BJ (cell line): ENCODE measurements around the gene BTRC. TPM values are rescaled to one million over a fixed set of nuclear protein-coding genes. Genes with fewer than 3 reads are reported as not detected.
A peak's percentile ranks its signal among the peaks of the same experiment; 100 is the strongest.

ENCODE experiments used
- CTCF ChIA-PET: fragments of 350-600 bp; formaldehyde crosslinking; extraction: SDS; loops from one replicate; lab custom pipeline; 2021; ENCODE audit warnings: antibody characterized with exemption, inconsistent platforms; lab: Yijun Ruan, JAX
- POLR2A ChIA-PET: fragments of 300-600 bp; sonication (Branson Sonifier 250); formaldehyde crosslinking; extraction: SDS; loops from one replicate; lab custom pipeline; 2021; ENCODE audit warnings: antibody characterized with exemption; lab: Charles Lee
- DNase-seq: peaks from one replicate; pipeline ENCODE4 v3.0.0-alpha.2; 2011; ENCODE audit warnings: low read depth
- H3K27me3 ChIP-seq: 2 replicates; pipeline ENCODE4 v1.6.0; 2011; ENCODE audit warnings: low read length; ENCODE audit not compliant: control insufficient read depth, insufficient read depth
- H3K36me3 ChIP-seq: 2 replicates; pipeline ENCODE4 v1.5.1; 2011; ENCODE audit warnings: low read length; ENCODE audit not compliant: control insufficient read depth, insufficient read depth
- H3K4me3 ChIP-seq: 2 replicates; pipeline ENCODE4 v1.5.1; 2011; ENCODE audit warnings: low read depth, mild to moderate bottlenecking, control low read depth, low read length
- polyA plus RNA-seq: library from polyadenylated mRNA; depleted of rRNA; stranded (reverse); fragments of >200 nt; gene quantifications from 2 replicates; pipeline ENCODE4 v1.2.3, GENCODE V29; 2011
- TF ChIP-seq, protein P1 (sequence below): IDR thresholded peaks from 2 replicates; pipeline ENCODE4 v1.5.1; 2011; ENCODE audit warnings: low read depth, mild to moderate bottlenecking, control low read depth, inconsistent platforms, low read length, moderate library complexity; ENCODE audit not compliant: insufficient read depth

Gene BTRC
- polyA plus RNA-seq, 1 experiment: 9.1 TPM

DNA sequence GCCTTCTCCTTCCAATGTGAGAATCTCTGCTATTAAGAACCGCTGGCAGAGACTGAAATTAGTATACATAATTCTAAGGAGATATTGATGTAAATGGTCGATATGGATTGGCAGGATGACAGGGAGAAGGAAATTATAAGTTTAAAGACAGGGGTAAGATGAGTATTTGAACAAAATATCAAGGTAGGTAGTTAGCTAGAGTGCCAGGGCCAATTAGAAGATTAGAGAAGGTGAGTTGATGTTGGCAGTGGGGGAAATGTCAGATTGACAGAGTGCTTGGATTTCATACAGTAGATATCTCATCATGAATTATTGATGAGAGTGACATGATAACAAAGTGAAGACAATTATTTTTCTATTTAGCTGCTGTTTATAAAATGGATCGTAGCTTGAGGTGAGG is 74.1 kb downstream of the BTRC start:
- Histone ChIP-seq H3K4me3 (no peak overlapping the region), H3K27me3 (no peaks in the 10 kb centered on the region), H3K36me3 (no peaks in the 10 kb centered on the region)
- CTCF ChIA-PET: interaction anchor here (0.9 kb wide), 1 partner anchor 14 kb away, joined by 3 read pairs; no protein-coding TSS in a partner anchor
- TF ChIP-seq, protein P1, sequence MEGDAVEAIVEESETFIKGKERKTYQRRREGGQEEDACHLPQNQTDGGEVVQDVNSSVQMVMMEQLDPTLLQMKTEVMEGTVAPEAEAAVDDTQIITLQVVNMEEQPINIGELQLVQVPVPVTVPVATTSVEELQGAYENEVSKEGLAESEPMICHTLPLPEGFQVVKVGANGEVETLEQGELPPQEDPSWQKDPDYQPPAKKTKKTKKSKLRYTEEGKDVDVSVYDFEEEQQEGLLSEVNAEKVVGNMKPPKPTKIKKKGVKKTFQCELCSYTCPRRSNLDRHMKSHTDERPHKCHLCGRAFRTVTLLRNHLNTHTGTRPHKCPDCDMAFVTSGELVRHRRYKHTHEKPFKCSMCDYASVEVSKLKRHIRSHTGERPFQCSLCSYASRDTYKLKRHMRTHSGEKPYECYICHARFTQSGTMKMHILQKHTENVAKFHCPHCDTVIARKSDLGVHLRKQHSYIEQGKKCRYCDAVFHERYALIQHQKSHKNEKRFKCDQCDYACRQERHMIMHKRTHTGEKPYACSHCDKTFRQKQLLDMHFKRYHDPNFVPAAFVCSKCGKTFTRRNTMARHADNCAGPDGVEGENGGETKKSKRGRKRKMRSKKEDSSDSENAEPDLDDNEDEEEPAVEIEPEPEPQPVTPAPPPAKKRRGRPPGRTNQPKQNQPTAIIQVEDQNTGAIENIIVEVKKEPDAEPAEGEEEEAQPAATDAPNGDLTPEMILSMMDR: no peak
- no peak for DNase-seq
- POLR2A ChIA-PET: no interaction called here

DNA sequence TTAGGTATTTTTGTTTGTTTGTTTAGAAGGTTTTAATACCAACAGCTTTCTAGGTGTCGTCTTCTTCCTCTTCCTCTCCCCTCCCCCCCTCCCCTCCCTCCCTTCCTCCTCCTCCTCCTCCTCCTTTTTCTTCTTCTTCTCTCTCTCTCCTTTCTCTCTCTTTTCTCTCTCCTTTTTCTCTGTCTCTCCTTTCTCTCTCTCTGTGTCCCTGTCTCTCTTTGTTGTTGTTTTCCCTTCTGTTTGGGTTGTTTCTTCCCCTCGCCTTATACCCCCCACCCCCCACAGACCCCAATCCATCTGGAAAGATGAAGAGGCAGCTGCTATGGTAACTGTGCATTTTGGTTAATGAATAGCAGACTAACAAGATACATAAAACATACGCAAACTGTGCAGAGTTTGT is 75.5 kb downstream of the BTRC start:
- Histone ChIP-seq H3K4me3 (no peak overlapping the region), H3K36me3 (no peaks in the 10 kb centered on the region), H3K27me3 (no peaks in the 10 kb centered on the region)
- ChIA-PET CTCF (interaction anchor here (0.7 to 1.0 kb wide), 2 partner anchors 12 to 14 kb away, joined by 3 read pairs; no protein-coding TSS in a partner anchor), POLR2A (no interaction called here)
- DNase-seq: no peak
- TF ChIP-seq, protein P1: no peak

DNA sequence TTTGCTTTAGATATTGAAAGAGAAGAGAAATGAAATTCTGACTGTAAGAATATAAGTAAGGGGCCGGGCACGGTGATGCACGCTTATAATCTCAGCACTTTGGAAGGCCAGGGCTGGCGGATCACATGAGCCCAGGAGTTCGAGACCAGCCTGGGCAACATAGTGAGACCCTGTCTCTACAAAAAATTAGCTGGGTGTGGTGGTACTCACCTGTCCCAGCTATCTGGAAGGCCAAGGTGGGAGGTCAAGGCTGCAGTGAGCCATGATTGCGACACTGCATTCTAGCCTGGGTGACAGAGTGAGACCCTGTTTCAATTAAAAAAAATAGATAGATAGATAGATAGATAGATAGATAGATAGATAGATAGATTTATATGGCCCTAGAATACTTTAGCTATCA is 82.3 kb downstream of the BTRC start:
- H3K4me3 ChIP-seq: no peak overlapping the region
- TF ChIP-seq, protein P1: no peak
- no peak for DNase-seq
- no peaks in the 10 kb centered on the region for H3K27me3 ChIP-seq
- CTCF ChIA-PET: interaction anchor here (1.0 to 1.7 kb wide), 2 partner anchors 11 to 164 kb away, joined by 3 to 5 read pairs; no protein-coding TSS in a partner anchor
- no peaks in the 10 kb centered on the region; the same call in 1 of the 2 replicates for H3K36me3 ChIP-seq
- POLR2A ChIA-PET: no interaction called here

DNA sequence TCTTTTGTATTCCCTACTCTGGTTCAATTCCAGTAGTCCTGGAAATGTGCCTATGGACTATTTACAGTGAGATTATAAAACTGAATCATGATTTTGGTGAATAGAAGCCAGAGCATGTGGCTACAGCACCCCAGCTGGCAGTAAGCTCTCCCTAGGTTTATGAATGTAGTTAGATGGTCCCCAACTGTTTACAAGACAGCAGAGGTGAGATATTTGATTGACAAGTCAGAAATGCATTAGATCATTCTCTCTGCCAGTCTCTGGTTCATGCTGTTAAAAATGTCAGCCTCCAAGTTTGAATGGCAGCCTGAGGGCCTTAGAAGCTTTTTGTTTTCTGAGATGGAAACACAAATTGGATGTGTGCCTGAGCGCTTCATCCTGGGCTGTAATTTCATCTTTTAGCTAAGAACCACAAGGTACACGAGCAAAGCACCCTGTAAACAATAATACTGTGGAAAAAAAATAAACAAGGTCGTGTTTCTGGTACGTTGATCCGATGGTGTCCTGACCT is 85.0 kb downstream of the BTRC start:
- no peak for DNase-seq
- CTCF ChIA-PET: interaction anchor here (1.0 to 1.3 kb wide), 2 partner anchors 12 to 225 kb away, joined by 3 to 4 read pairs; no protein-coding TSS in a partner anchor
- TF ChIP-seq, protein P1: no peak
- POLR2A ChIA-PET: no interaction called here
- no peaks in the 10 kb centered on the region; the same call in 1 of the 2 replicates for H3K36me3 ChIP-seq
- H3K4me3 ChIP-seq: no peak overlapping the region
- no peaks in the 10 kb centered on the region for H3K27me3 ChIP-seq

DNA sequence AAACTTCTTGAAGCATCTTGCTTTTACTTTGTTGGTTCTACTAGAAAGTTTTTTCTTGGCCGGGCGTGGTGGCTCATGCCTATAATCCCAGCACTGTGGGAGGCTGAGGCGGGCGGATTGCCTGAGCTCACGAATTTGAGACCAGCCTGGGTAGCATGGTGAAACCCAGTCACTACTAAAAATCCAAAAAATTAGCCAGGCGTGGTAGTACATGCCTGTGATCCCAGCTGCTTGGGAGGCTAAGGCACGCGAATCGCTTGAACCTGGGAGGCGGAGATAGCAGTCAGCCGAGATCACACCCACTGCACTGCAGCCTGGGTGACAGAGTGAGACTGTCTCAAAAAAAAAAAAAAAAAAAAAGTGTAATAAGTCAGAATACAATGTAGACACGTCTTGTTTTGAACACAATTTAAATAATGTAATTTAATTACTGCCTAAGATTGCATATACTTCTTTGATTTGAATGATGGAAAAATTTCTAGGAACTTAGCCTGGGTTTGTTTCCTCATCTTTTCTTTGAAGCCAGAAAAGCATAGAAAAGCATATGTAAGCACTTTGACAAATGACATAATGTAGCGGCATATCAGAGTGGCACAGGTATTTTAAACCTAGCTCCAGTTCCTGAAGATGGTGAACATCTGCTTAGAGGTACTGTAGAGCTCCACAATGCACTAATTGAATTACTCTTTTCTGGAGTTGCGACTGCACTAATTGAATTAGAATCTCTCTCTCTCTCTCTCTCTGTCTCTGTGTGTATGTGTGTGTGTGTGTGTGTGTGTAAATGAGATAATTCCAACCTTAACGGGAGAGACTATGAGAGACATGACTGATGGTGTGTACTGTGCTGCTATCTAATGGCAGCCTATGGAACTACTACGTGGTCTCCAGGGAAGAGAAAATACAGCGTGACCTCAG is 87.8 kb downstream of the BTRC start:
- ChIA-PET POLR2A (no interaction called here), CTCF (interaction anchor here (0.6 to 2.9 kb wide), 19 partner anchors 11 to 281 kb away, joined by 3 to 17 read pairs (median 4); no protein-coding TSS in a partner anchor)
- Histone ChIP-seq H3K4me3 (no peak overlapping the region), H3K36me3 (no peaks in the 10 kb centered on the region), H3K27me3 (no peaks in the 10 kb centered on the region)
- peak; percentile 8 for DNase-seq
- TF ChIP-seq, protein P1: peak; percentile 66
